GM19023 (cell line): ENCODE measurements around the gene AMIGO2.

Experiments
- ATAC-seq: cut with Tn5 transposase; IDR thresholded peaks from one replicate; pipeline ENCODE4 v1.9.1; 2021; ENCODE audit warnings: mild to moderate bottlenecking, moderate library complexity; ENCODE audit not compliant: unreplicated experiment

The AMIGO2 gene

GRCh38 chr12:47038270-47038748, 41.5 kb downstream of the AMIGO2 start:
- no peak for ATAC-seq

DNA sequence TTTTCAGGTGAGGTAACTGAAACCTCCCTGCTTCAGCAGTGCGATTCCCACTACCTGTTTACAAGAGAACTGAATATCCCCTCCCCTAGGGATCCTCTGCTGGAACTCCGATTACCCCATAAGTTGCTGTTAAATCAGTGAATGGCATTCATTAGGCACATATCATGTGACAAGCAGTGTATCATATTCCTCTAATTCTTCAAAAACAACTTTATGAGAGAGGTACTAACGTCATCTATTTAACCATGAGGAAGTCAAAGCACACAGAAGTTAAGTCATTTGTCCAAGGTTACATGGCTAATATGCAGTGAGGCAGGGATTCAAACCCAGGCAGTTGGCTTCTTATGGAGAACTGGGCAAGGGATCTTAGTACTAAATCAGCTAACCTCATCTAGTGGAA, 44.3 kb downstream of the AMIGO2 start:
- ATAC-seq = no peak

DNA sequence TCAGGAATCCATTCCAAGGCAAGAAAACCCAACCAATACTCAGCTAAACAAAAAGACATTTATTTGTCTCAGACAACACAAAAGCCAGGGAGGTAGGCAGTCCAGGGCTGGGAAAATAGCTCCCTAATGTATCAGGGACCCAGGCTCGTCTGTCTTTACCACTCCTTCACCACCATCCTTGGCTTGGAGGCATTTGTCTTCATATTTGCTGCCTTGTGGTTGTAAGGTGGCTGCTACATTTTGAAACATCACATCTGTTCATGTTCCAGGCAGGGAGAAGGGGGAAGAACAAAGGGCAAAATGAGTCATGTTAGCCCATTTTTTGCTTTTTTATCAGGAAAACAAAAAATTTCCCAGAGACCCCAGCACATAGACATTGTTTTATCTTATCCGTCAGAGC, 45.1 kb downstream of the AMIGO2 start:
- ATAC-seq = no peak

- no peak for ATAC-seq
These were observed 45.8 kb downstream of the AMIGO2 start for GRCh38 chr12:47033789-47034555.

- no peak for ATAC-seq
These were observed 46.7 kb downstream of the AMIGO2 start for GRCh38 chr12:47033081-47033480.

GRCh38 chr12:47032644-47033043, 47.1 kb downstream of the AMIGO2 start:
- ATAC-seq = no peak

GRCh38 chr12:47029903-47030302, 49.9 kb downstream of the AMIGO2 start:
- ATAC-seq = no peak

- ATAC-seq = no peak
These were observed 50.6 kb downstream of the AMIGO2 start for GRCh38 chr12:47028981-47029708.

DNA sequence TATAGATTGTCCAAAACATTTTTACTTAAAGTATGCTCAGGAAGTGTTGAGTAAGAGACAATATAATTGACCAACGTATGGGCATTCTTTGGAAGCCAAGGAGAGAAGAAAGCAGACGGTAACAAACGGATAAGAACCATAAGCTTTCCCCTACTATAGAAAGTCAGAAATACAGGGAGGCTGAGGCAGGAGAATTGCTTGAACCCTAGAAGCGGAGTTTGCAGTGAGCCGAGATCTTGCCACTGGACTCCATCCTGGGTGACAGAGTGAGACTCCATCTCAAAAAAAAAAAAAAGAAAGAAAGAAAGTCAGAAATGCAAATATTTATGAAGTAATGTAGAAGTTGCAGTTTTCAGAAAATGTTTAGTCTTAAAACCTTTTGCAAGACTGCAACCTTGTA, 51.6 kb downstream of the AMIGO2 start:
- ATAC-seq = no peak
